ENCODE data around the gene MISP. TPM values are rescaled to one million over a fixed set of nuclear protein-coding genes. Genes with fewer than 3 reads are reported as not detected.
A peak's percentile ranks its signal among the peaks of the same experiment; 100 is the strongest.
"Not testable (repeated sequence)": the region's sequence is repeated elsewhere in the genome, so short reads cannot be mapped to it uniquely, and the experiment has no call there.

Gene MISP
- total and polyA plus RNA-seq, 9 of the 15 experiments (the other 6 are each of a cell fraction or from before 2014, with no cell fraction given), result 0.04 to 0.29 (median 0.05) TPM; not detected in 5

- in situ Hi-C loops (cut with MboI); H3K4me2 ChIP-seq (ENCODE audit: insufficient read depth, low read length); CTCF ChIA-PET (ENCODE audit: low intra/inter-chr PET ratio): not testable (repeated sequence)
Observed at GRCh38 chr19:729564-729963, 21.3 kb upstream of the MISP start.

GRCh38 chr19:729965-730668 lies 20.8 kb upstream of the MISP start:
- H4K20me1 ChIP-seq (replicated peaks; ENCODE audit: control insufficient read depth, insufficient read depth, low read length), result no peaks in the 10 kb centered on the region
- H3K4me1 ChIP-seq (replicated peaks in 1 of 2; ENCODE audit: control insufficient read depth in 2 of 2, insufficient read depth in 2 of 2, low read length in 2 of 2), result peaks cover 0 to 53% of the 10 kb centered on the region in 2 experiments; a peak in 2 of 5 replicates
- no peak overlapping the region for H3K4me2 ChIP-seq (ENCODE audit: insufficient read depth, low read length)
- DNase-seq (ENCODE audit: extremely low read depth in 1 of 4, low spot score in 3 of 4) (no peak), ATAC-seq (no peak), FAIRE-seq (no peak)
- no peak overlapping the region for H2AFZ ChIP-seq (ENCODE audit: low read depth, low read length)
- ChIA-PET CTCF (ENCODE audit: low intra/inter-chr PET ratio) (no interaction called here), POLR2A (interaction anchor here (0.6 to 1.0 kb wide), 2 partner anchors 62 kb away, joined by 3 to 5 read pairs; no protein-coding TSS in a partner anchor)
- H3K27me3 ChIP-seq (ENCODE audit: control insufficient read depth in 2 of 2, insufficient read depth in 2 of 2, low read length in 2 of 2), result no peaks in the 10 kb centered on the region
- H3K4me3 ChIP-seq, result no peak overlapping the region
- no peak overlapping the region for H3K27ac ChIP-seq (ENCODE audit: extremely low read depth, low read depth, low read length)
- in situ Hi-C loops (cut with MboI), result loop anchor here (5.0 kb wide), 1 partner anchor 63 kb away; no protein-coding TSS in a partner anchor
- H3K9me1 ChIP-seq (ENCODE audit: control insufficient read depth, insufficient read depth, low read length), result no peaks in the 10 kb centered on the region
- no peaks in the 10 kb centered on the region for H3K79me2 ChIP-seq (ENCODE audit: control insufficient read depth, insufficient read depth, low read length)
- intact Hi-C loops (cut with micrococcal nuclease), result loop anchor here (10.0 kb wide), 1 partner anchor 145 kb away; the partner anchor contains the start of gene HCN2
- no peaks in the 10 kb centered on the region for H3K9me3 ChIP-seq (replicated peaks; ENCODE audit: control insufficient read depth, insufficient read depth, low read depth, low read length)
- 43% methylated on average over 14 of the region's 14 CpGs for WGBS (ENCODE audit: insufficient coverage, low coverage, missing lambda C conversion rate)
- TF ChIP-seq POLR2B (IDR thresholded peaks at IDR 0.05; ENCODE audit: low read depth, partially characterized antibody), result no peak
- TF ChIP-seq SMARCA5 (IDR thresholded peaks at IDR 0.05), result 0 out of 2 replicates have a peak, but pooled peaks have one; percentile 48
- peak; percentile 94 for TF ChIP-seq ZFP36 (IDR thresholded peaks at IDR 0.05; ENCODE audit: low read depth, low read length, partially characterized antibody)
- TF ChIP-seq ZNF764 (CRISPR knock-in tag; IDR thresholded peaks at IDR 0.05; ENCODE audit: low read depth), result no peak
- peak in 1 of 2 experiments; percentile 32 for TF ChIP-seq E2F6 (IDR thresholded peaks at IDR 0.05; ENCODE audit: borderline replicate concordance in 1 of 2, extremely low read depth in 1 of 2, insufficient read depth in 1 of 2, insufficient read length in 1 of 2, low read depth in 1 of 2, low read length in 1 of 2, poor library complexity in 1 of 2, severe bottlenecking in 1 of 2)
- no TSS peak for BruUV-seq (replicated peaks)
- peak overlapping the region in 1 of 2 experiments; percentile 31; a peak in 1 of 4 replicates for H3K9ac ChIP-seq (ENCODE audit: insufficient read depth in 1 of 2, low read depth in 2 of 2, low read length in 2 of 2)
- no peaks in the 10 kb centered on the region for H3K36me3 ChIP-seq (ENCODE audit: control insufficient read depth, insufficient read depth, low read length)

More at GRCh38 chr19:729564-729963, 21.3 kb upstream of the MISP start:
- H4K20me1 ChIP-seq (replicated peaks; ENCODE audit: control insufficient read depth, insufficient read depth, low read length); H3K27me3 ChIP-seq (ENCODE audit: control insufficient read depth in 2 of 2, insufficient read depth in 2 of 2, low read length in 2 of 2); H3K36me3 ChIP-seq (ENCODE audit: control insufficient read depth, insufficient read depth, low read length); H3K4me3 ChIP-seq; BruUV-seq (replicated peaks); H3K79me2 ChIP-seq (ENCODE audit: control insufficient read depth, insufficient read depth, low read length); FAIRE-seq; H3K27ac ChIP-seq (ENCODE audit: extremely low read depth, low read depth, low read length); ATAC-seq; H2AFZ ChIP-seq (ENCODE audit: low read depth, low read length); intact Hi-C loops (cut with micrococcal nuclease); DNase-seq (ENCODE audit: extremely low read depth in 1 of 4, low spot score in 3 of 4); H3K9me3 ChIP-seq (replicated peaks; ENCODE audit: control insufficient read depth, insufficient read depth, low read depth, low read length); H3K9me1 ChIP-seq (ENCODE audit: control insufficient read depth, insufficient read depth, low read length): not testable (repeated sequence)
- POLR2A ChIA-PET, result interaction anchor here (0.6 to 1.0 kb wide), 2 partner anchors 61 to 63 kb away, joined by 3 to 5 read pairs; no protein-coding TSS in a partner anchor
- H3K9ac ChIP-seq (ENCODE audit: insufficient read depth in 1 of 2, low read depth in 2 of 2, low read length in 2 of 2), result peak overlapping the region in 1 of 2 experiments; percentile 31; a peak in 1 of 4 replicates
- WGBS (ENCODE audit: insufficient coverage, low coverage, missing lambda C conversion rate), result 75% methylated on average over 13 of the region's 15 CpGs
- H3K4me1 ChIP-seq (replicated peaks in 1 of 2; ENCODE audit: control insufficient read depth in 2 of 2, insufficient read depth in 2 of 2, low read length in 2 of 2), result peaks cover 0 to 48% of the 10 kb centered on the region in 2 experiments; a peak in 2 of 5 replicates
